Measurements from ENCODE around the gene EVPL. TPM values are rescaled to one million over a fixed set of nuclear protein-coding genes. Genes with fewer than 3 reads are reported as not detected.
A peak's percentile ranks its signal among the peaks of the same experiment; 100 is the strongest.

Gene EVPL
- polyA plus RNA-seq, 3 donors = not detected

DNA sequence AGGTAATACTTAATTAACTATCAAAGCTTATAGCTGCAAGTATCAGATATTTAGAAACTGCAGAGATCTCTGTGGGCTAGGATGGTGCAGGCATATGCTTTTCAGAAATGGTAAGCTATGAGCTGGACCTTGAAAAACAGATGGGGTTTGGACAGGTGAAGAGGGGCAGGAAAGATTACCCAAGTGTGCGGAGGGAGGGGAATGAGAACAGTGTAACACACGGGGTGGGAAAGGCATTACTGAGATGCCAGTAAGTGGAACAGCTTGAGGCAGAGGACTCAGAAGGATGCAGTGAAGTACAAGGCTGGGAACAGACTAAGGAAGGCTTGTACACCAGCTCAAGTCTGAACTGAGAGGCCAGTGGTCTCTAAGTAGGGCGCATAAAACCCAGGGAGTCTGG lies 22.1 kb upstream of the EVPL start:
- DNase-seq = no peak
- TF ChIP-seq, protein P1, sequence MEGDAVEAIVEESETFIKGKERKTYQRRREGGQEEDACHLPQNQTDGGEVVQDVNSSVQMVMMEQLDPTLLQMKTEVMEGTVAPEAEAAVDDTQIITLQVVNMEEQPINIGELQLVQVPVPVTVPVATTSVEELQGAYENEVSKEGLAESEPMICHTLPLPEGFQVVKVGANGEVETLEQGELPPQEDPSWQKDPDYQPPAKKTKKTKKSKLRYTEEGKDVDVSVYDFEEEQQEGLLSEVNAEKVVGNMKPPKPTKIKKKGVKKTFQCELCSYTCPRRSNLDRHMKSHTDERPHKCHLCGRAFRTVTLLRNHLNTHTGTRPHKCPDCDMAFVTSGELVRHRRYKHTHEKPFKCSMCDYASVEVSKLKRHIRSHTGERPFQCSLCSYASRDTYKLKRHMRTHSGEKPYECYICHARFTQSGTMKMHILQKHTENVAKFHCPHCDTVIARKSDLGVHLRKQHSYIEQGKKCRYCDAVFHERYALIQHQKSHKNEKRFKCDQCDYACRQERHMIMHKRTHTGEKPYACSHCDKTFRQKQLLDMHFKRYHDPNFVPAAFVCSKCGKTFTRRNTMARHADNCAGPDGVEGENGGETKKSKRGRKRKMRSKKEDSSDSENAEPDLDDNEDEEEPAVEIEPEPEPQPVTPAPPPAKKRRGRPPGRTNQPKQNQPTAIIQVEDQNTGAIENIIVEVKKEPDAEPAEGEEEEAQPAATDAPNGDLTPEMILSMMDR (IDR thresholded peaks at IDR 0.05) = no peak
- Histone ChIP-seq H3K9ac (ENCODE audit: insufficient read depth, low read length, poor library complexity, severe bottlenecking) (no peak overlapping the region), H4K20me1 (ENCODE audit: insufficient read depth, low read length) (peaks cover 50% of the 10 kb centered on the region), H3K9me3 (replicated peaks in 1 of 2; ENCODE audit: control insufficient read depth in 1 of 2, insufficient read depth in 1 of 2, low read length in 2 of 2) (no peaks in the 10 kb centered on the region), H3K36me3 (replicated peaks in 1 of 2; ENCODE audit: control insufficient read depth in 1 of 2, insufficient read depth in 2 of 2, low read length in 2 of 2) (peaks cover 74 to 96% of the 10 kb centered on the region in 2 donors), H2AFZ (ENCODE audit: insufficient read depth, low read depth, low read length, poor library complexity, severe bottlenecking) (no peak overlapping the region), H3K4me1 (ENCODE audit: control insufficient read depth in 1 of 2, insufficient read depth in 2 of 2, low read length in 2 of 2) (peaks cover 27 to 28% of the 10 kb centered on the region in 2 donors), H3K4me3 (replicated peaks in 1 of 3; ENCODE audit: low read depth in 2 of 3, low read length in 3 of 3) (no peak overlapping the region), H3K27me3 (ENCODE audit: control insufficient read depth in 2 of 2, insufficient read depth in 2 of 2, low read length in 2 of 2) (no peaks in the 10 kb centered on the region), H3K4me2 (replicated peaks; ENCODE audit: extremely low read depth, low read length, poor library complexity, severe bottlenecking) (no peak overlapping the region), H3K79me2 (ENCODE audit: insufficient read depth, low read length) (peaks cover 9% of the 10 kb centered on the region), H3K27ac (ENCODE audit: low read depth in 1 of 2, low read length in 2 of 2) (no peak overlapping the region)
- Mint-ChIP-seq H3K36me3 (peaks cover 78 to 96% of the 10 kb centered on the region in 2 donors), H3K4me3 (no peak overlapping the region), H3K27me3 (ENCODE audit: low read depth in 3 of 3) (no peaks in the 10 kb centered on the region), H3K4me1 (peaks cover 28% of the 10 kb centered on the region), H3K27ac (peak overlapping the region in 1 of 7 donors; percentile 18), H3K9me3 (peaks cover 0 to 4% (median 0%) of the 10 kb centered on the region in 7 donors)
- intact Hi-C loops (cut with micrococcal nuclease) = no loop called here
- WGBS (ENCODE audit: insufficient coverage) = 94% methylated on average over 2 of the region's 3 CpGs

DNA sequence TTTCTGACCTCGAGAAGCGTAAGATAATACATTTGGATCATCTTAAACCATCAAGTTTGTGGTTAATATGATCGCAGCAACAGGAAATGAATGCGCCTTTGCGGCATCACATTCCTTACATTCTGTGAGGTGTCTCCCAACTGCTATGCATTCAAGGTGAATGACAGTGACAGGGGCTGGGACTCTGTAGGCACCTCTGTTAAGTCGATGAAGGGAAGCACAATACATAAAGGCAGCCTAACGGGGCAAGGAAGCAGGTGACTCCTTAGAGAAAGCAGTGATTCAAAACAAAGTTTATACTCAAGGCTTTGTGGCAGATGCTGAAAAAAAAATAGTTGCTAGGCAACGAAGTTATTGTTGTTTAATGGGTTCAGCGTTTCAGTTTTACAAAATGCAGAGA lies 21.6 kb upstream of the EVPL start:
- Mint-ChIP-seq H3K27me3 (ENCODE audit: low read depth in 3 of 3) (no peaks in the 10 kb centered on the region), H3K4me3 (no peak overlapping the region), H3K4me1 (peaks cover 28% of the 10 kb centered on the region), H3K36me3 (peaks cover 78 to 96% of the 10 kb centered on the region in 2 donors), H3K27ac (no peak overlapping the region), H3K9me3 (peaks cover 0 to 4% (median 0%) of the 10 kb centered on the region in 7 donors)
- Histone ChIP-seq H3K4me3 (replicated peaks in 1 of 3; ENCODE audit: low read depth in 2 of 3, low read length in 3 of 3) (no peak overlapping the region), H3K9me3 (replicated peaks in 1 of 2; ENCODE audit: control insufficient read depth in 1 of 2, insufficient read depth in 1 of 2, low read length in 2 of 2) (no peaks in the 10 kb centered on the region), H3K27me3 (ENCODE audit: control insufficient read depth in 2 of 2, insufficient read depth in 2 of 2, low read length in 2 of 2) (no peaks in the 10 kb centered on the region), H4K20me1 (ENCODE audit: insufficient read depth, low read length) (peaks cover 49% of the 10 kb centered on the region), H3K36me3 (replicated peaks in 1 of 2; ENCODE audit: control insufficient read depth in 1 of 2, insufficient read depth in 2 of 2, low read length in 2 of 2) (peaks cover 74 to 96% of the 10 kb centered on the region in 2 donors), H2AFZ (ENCODE audit: insufficient read depth, low read depth, low read length, poor library complexity, severe bottlenecking) (no peak overlapping the region), H3K4me1 (ENCODE audit: control insufficient read depth in 1 of 2, insufficient read depth in 2 of 2, low read length in 2 of 2) (peaks cover 27 to 28% of the 10 kb centered on the region in 2 donors), H3K79me2 (ENCODE audit: insufficient read depth, low read length) (peaks cover 9% of the 10 kb centered on the region), H3K4me2 (replicated peaks; ENCODE audit: extremely low read depth, low read length, poor library complexity, severe bottlenecking) (no peak overlapping the region), H3K27ac (ENCODE audit: low read depth in 1 of 2, low read length in 2 of 2) (peak overlapping the region in 1 of 2 donors; percentile 56), H3K9ac (ENCODE audit: insufficient read depth, low read length, poor library complexity, severe bottlenecking) (no peak overlapping the region)
- 59% methylated on average over 5 of the region's 9 CpGs for WGBS (ENCODE audit: insufficient coverage)
- TF ChIP-seq, protein P1 (IDR thresholded peaks at IDR 0.05) = no peak
- no peak for DNase-seq
- intact Hi-C loops (cut with micrococcal nuclease) = no loop called here

All from CD14-positive monocyte (primary cell).